ENCODE results near the gene NOL4. TPM values are rescaled to one million over a fixed set of nuclear protein-coding genes. Genes with fewer than 3 reads are reported as not detected.

The NOL4 gene
- total RNA-seq, result not detected

GRCh38 chr18:34224423-34225217, at the start of gene NOL4:
Gene NOL4 (minus strand): TSS chr18:34224913. CDS start chr18:34223253, 1,660 bp downstream.
- no peak for TF ChIP-seq CTCF (IDR thresholded peaks at IDR 0.05; ENCODE audit: low read depth)

GRCh38 chr18:34261865-34262780, 37.4 kb upstream of the NOL4 start:
- no peak for TF ChIP-seq CTCF (IDR thresholded peaks at IDR 0.05; ENCODE audit: low read depth)

- TF ChIP-seq CTCF (IDR thresholded peaks at IDR 0.05; ENCODE audit: low read depth), result no peak
Measured at GRCh38 chr18:34258176-34258575, 33.5 kb upstream of the NOL4 start.

- no peak for TF ChIP-seq CTCF (IDR thresholded peaks at IDR 0.05; ENCODE audit: low read depth)
Measured at GRCh38 chr18:34251919-34252318, 27.2 kb upstream of the NOL4 start.

GRCh38 chr18:34248727-34249126, 24.0 kb upstream of the NOL4 start:
- TF ChIP-seq CTCF (IDR thresholded peaks at IDR 0.05; ENCODE audit: low read depth), result no peak

- no peak for TF ChIP-seq CTCF (IDR thresholded peaks at IDR 0.05; ENCODE audit: low read depth)
Measured at GRCh38 chr18:34242739-34243138, 18.0 kb upstream of the NOL4 start.

GRCh38 chr18:34225218-34225553, 473 bp upstream of the NOL4 start:
- TF ChIP-seq CTCF (IDR thresholded peaks at IDR 0.05; ENCODE audit: low read depth), result no peak
